GM18502 (cell line): ENCODE results near the gene NTN3.

ENCODE experiments used
- ATAC-seq: cut with Tn5 transposase; IDR thresholded peaks from one replicate; pipeline ENCODE4 v1.9.1; 2021; ENCODE audit warnings: mild to moderate bottlenecking; ENCODE audit not compliant: unreplicated experiment, poor library complexity

NTN3 gene

DNA sequence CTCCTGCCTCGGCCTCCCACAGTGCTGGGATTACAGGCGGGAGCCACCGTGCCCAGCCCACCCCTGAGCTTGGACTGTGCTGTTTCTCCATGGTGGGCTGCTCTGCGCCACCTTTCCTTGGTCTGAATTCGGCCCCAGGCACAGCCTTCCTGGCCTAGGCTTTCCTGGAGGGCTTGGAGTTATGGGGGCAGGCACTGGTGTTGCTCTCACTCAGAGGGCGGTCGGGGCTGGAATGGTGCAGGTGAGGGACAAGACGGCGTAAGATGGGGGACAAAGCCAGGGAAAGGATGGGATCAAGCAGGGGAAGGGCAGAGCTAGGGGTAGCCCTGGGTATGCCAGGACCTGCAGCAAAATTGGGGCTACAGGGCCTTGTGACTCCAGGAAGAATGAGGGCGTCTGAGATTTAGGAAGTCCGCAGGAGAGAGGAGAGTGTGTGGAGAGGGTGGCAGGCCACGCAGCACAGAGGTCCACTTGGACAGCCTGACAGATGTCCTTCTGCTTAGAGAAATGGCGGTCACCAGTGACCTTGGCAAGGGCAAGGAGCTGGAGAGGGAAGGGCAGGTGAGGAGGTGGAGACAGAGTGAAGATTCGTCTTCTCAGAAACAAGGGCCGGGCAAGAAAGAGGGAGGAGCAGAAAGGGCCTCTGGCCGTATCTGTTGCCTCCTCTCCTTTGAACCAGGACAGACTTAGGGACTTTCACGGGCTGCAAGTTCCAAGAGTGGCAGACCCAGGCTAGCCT is 41.1 kb downstream of the NTN3 start:
- ATAC-seq = no peak

DNA sequence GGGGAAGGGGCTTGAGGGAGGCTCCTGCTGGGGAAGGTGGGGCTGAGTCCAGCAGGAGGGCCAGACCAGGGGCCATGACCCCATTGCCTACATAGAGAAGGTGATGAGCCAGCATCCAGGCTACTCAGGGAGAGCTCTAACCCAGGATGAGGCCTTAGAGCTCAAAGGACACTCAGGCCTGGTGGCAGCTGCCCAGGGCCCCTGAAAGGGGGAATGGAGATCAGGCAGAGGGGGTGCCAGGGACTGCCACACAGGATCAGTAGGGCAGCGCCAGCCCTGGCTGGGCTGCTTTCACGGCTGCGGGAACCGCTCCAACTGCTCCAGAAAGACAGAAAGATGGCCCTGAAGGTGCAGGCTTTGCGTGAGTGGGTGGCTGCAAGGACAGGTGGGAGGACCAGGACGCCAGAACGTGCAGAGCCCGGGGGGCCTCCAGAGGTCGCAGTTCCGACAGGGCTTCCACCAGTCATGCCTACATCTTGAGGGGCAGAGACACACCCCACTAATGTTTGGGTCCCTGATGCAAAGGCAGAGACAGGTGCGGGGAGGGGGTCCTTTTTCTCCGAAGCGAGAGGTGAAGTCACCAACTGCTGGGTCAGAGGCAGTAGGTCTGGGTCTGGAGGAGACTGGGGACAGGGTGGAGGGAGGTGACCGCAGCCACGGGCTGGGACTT is 41.8 kb downstream of the NTN3 start:
- no peak for ATAC-seq

DNA sequence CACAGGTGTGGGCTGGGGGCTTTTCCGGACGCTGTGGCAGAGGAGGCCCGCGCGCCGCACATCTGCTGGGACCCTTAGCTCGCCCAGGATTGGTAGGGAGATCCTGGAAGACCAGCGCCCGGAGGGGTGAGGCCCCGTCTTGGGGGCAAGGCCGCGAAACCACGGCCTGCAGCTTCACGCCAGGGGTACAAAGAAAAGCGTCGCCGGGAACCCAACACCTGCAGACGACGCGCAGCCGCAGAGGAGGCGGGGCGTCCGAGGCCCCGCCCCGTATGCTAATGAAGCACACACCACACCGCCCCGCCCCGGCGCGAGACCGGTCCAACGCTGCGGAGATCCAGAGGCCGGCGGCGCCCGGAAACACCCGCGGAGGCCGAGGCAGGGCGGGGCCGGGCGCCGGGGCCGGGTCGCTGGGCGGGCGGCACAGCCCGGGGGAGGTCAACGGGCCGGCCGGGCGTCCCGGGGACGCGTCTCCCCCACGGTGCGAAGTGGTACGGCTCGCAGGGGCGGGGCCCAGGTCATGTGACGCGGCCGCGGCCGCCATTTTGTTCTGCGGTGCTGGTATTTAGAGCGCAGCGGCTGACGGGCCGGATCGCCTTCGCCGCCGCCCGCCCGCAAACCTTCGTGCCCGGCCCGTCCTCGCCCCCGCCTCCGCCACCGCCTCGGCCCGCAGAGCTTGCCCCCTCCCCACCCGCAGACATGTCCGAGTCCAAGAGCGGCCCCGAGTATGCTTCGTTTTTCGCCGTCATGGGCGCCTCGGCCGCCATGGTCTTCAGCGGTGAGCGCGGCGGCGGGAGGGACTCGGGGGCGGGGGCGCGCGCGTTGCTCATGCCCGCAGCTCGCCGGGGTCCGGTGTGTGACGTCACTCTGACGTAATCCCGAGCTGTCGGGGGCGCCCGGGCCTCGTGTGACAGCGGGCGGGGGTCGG is 42.6 kb downstream of the NTN3 start, which contains the start of gene ATP6V0C:
ATP6V0C (plus strand) TSS at position 548 of the 928 bp plus-strand sequence; CDS start at position 700, 152 bp downstream.
- ATAC-seq = peak; percentile 68

DNA sequence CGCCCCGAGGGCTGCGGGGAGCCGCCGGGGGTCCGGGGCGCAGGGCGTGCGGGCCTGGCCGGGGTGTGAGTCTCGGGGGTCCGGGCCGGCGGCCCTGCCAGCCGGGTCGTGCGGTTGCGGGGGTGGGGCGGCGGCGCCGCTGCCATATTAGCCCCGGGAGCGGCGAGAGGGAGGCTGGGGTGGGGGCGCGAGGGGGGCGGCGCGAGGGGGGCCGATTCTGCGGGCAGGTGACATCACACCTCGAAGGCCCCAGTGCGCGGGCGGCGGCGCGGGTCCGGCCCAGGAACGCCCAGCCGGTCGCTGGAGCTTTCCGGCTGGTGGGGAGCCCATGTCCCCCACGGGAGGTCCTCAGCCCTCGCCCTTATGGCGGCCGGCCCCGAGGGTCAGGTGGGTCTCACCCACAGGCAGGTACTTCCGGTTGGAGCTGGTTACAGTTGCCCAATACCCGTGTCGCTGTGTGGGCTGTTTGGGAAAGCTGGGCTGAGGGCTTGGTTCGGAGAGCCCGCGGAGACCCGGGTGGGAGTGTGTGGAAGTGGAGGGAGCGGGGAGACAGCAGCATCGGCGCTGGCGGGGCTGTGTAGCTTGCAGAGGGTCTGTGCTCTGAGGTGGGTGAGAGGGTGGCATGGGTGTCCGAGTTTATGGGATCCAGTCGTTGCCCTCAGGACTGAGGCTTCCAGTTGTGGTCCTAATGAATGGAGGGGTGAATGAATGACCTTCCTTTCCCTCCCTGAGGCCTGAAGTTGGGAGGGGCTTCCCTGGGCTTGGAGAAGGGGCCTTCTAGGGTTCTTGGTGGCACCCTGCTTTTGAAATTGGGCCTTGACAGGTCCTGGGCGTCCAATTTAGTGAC is 43.5 kb downstream of the NTN3 start:
- ATAC-seq = no peak

DNA sequence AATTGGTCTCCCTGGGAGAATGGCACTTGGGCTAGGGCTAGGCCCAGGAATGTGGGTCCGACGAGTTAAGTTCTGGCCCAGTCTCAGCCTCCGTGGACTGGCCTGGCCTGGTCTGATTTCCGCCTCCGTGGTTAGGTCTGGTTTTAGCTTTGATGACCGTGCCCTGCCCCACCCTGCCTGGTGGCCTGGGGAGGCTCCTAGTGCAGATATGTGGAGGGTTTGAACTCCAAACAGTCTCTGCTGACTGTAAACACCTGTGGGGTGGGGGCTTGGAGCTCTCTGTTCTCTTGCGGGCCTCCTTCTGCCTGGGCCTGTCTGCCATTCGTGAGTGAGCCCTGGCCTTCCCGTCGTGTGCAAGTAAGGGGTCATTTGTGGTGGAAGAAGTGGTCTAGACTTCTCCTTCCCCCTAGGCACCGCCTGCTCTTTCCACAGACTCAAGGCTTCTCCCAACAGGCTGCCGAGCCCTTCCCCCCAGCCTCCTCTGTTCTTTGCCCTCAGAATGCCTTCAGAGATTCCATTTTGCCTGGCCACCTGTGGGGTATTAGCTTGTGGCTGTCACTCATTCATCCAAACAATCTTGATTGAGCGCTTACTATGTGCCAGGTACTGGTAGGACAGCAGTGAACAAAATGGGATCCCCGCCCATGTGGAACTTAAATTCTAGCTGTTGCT is 44.2 kb downstream of the NTN3 start:
- no peak for ATAC-seq

DNA sequence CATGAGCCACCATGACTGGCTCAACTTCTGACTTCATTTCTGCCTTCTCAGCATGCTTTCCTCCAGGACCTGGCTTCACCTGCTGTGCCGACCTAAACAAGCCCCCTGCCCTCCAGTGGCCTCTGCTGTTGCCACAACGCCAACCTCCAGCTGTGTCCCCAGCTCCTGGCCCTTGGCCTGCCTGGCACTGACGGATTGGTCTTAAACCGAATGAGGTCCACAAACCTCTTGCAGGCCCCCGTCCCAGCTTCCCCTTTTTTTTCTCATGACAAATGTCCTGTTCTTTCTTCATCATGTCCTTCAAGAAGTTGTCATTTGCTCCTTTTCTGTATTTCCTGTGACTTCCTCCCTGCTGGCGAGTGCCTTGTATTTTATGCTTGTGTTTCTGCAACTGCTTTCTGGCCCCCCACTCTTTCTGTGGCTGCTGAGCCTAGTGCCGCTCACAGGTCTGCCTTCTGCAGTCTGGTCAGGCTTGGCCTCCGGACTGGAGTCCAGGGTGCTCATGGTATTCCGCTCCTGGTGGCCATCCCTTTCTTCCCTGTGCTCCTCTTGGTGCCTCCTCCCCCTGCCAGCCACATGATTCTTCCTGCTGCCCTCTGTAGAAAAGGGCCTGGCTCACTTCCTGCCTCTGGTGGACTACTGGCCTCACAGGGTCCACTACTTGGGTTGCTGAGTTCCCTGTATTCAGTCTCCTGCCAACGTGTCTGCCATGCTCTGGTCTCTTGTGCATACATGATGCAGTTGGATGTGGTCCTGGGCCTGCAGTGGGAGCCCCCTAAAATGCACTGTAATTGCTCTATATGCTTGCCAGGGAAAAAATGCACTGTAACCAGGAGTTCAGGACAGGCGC is 45.5 kb downstream of the NTN3 start:
- ATAC-seq = no peak

DNA sequence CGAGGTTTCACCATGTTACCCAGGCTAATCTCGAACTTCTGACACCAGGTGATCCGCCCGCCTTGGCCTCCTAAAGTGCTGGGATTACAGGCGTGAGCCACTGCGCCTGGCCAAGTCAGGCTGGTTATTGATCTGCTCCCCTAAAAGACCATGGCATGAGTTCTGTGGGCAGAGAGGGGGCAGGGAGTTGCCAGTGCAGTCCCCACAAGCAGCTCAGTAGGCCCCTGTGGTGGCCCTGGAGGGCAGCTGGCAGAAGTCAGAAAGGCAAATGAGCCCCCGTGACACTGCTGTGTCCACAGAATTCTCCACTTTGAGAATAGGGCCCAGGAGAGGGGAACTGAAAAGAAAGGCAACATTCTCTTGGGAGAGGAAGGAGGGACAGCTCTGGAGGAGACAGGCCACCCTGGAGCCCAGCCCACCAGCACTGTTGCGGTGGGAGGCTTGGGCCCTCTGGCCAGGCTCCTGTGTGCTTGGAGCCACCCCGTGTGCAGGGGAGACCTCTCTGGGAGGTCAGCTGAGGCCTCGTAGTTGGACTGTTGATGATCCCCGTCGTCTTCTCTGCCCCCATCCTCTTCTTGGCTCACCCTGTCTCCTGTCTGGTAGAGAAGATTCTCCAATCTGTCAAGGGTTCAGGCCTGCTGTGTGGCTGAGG is 47.0 kb downstream of the NTN3 start:
- no peak for ATAC-seq

DNA sequence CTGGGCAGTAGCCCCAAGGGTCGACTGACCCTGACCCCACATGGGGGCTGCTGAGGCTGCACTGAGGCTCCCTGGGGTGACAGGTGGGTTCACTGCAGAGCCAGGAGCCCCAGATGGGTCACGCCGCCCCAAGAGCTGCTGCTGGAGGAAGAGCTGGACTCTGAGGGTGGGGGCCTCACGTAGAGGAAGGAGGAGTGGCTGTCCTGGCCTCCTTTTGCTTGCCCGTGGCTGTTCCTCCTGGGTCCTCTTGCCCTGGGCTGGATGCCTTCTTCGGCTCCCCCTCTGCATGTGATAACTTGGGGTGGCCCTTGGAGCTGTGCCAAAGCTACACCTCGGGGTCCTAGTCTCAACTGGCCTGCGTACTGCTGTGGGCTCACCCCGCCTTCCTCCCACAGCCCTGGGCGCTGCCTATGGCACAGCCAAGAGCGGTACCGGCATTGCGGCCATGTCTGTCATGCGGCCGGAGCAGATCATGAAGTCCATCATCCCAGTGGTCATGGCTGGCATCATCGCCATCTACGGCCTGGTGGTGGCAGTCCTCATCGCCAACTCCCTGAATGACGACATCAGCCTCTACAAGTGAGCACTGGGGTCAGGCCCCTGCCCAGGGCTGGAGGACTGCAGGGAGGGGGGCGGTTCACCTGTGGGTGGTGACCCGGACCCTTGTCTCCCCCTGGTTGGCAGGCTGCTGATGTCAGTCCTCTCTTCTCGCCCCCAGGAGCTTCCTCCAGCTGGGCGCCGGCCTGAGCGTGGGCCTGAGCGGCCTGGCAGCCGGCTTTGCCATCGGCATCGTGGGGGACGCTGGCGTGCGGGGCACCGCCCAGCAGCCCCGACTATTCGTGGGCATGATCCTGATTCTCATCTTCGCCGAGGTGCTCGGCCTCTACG is 48.0 kb downstream of the NTN3 start:
- no peak for ATAC-seq

DNA sequence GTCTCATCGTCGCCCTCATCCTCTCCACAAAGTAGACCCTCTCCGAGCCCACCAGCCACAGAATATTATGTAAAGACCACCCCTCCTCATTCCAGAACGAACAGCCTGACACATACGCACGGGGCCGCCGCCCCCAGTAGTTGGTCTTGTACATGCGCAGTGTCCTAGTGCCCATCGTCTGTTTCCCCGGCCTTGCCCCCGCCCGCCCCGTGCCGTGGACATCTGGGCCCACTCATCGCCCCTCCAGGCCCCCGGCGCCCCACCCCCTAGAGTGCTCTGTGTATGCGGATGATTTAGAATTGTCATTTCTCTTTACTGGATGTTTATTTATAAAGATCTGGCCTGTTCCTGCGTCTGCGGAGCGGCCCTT is 48.6 kb downstream of the NTN3 start:
- no peak for ATAC-seq

DNA sequence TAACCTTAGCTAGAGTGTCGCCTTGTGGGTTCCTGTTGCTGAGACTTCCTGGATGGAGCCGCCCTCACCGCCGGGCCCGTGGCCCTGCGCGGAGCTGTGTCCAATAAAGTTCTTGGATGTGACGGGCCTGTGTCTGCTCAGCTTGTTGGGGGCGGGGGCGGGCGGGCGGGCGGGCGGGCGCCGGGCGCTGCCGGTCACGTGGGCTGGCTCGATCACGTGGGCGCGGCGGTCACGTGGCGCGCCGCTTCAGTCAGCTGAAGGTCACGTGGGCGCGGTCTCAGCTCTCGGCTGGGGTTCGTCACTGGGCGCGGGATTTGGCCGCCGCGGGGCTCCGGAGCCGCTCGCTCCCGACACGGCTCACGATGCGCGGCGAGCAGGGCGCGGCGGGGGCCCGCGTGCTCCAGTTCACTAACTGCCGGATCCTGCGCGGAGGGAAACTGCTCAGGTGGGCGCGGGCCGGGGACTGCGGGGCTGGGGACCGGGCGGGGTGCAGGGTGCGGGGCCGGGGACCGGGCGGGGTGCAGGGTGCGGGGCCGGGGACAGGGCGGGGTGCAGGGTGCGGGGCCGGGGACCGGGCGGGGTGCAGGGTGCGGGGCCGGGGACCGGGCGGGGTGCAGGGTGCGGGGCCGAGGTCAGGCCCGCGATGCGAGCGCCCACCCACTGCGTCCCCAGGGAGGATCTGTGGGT is 49.1 kb downstream of the NTN3 start, which contains the start of gene AMDHD2:
AMDHD2 (plus strand) TSS at position 275 of the 687 bp plus-strand sequence; CDS start at position 363, 88 bp downstream.
- peak; percentile 49 for ATAC-seq

DNA sequence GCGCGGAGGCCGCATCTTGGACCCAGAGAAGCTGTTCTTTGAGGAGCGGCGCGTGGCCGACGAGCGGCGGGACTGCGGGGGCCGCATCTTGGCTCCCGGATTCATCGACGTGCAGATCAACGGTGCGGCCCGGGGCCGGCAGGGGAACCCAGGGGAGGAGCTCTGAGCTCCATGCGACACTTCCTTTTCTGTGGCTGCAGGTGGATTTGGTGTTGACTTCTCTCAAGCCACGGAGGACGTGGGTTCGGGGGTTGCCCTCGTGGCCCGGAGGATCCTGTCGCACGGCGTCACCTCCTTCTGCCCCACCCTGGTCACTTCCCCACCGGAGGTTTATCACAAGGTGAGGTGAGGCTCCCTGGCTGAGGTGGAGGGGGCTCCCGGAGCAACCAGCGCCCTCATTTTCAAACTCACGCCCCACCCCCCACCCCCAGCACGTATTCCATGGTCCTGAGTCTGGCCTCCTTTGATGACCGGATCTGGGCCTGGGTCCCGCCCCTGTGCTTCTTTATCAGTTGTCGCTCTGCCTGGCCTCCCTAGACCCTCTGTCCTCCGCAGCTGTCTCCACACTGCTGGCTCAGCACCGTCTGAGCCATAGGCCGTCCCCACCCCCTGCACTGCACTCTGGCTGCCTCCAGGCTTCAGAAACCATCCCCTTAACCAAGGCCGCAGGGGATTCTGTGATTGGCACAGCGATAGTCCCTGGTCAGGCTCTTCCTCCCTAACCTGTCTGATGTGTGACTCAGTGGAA is 49.9 kb downstream of the NTN3 start:
- peak; percentile 19 for ATAC-seq
